HG03442 (cell line): ENCODE results near the gene AACS.
"Not testable (repeated sequence)": the region's sequence is repeated elsewhere in the genome, so short reads cannot be mapped to it uniquely, and the experiment has no call there.

Experiments used
- ATAC-seq: cut with Tn5 transposase; IDR thresholded peaks from one replicate; pipeline ENCODE4 v1.9.1; 2021; ENCODE audit warnings: mild to moderate bottlenecking, moderate library complexity; ENCODE audit not compliant: unreplicated experiment

AACS gene

DNA sequence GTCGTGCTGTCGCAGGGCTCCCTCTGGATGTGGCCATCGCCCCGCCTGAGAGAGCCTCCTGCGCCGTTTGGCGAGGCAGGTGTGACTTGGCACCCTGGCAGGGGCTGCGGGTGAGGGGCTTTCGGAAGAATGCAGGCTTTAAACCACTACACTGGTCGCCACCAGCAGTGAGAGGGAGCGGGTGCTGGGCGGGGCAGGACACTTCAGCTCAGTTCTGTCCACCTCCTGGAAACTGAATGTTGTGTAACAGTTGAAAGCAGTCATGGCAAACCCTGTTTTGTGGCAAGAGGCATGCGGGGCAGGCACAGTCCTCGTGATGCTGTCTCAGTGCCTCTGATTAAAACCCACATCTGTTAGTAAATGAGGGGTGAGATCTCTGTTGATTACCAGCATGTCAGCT lies 55.9 kb downstream of the AACS start:
- ATAC-seq: no peak

DNA sequence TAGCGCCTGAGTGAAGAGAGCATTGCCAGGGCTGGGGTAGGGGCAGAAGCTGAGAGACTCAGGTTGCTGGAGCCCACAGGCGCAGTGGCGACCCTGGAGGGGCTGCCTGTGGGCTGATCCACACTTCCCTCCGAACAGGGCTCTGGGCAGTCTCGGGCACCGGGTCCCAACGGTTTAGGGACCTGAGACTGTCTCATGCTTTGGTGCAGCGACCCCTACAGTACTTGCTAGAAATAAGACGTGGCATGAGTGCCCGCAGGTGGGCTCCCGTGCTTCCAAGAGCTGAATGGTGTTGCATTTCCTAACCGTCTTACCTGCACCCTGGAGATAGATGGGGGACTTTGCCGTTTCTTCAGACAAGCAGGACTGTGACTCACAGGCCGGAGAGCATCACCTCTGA lies 57.4 kb downstream of the AACS start:
- no peak for ATAC-seq

DNA sequence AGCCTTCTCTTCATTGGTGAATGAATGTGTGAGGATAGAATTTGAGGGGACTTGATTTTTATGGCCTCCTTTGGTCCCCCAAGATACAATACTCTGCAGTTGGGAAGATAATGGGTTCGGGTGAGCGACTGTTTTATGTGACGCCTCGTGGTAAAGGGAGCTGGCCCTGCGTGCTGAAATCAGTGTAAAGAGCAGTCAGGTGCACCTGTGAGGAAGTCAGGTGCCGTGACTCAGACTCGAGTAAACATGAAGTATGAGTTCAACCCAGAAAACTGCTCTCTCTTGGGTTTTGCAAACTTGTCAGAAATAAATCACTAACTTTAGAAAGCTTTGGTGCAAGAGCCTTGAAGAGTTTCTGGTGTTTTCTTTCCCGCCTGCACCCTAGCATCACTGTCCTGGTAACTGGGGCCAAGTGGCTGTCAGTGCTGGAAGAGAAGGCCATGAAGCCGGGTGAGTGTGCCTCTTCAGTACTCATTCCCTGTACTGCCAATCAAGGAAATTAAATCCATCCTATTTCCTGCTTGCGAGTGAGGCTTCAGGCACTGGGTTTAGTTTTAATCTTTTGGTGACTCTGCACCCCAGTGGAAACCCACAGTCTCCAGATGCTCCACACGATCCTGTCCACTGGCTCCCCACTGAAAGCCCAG lies 59.2 kb downstream of the AACS start:
- ATAC-seq: no peak

DNA sequence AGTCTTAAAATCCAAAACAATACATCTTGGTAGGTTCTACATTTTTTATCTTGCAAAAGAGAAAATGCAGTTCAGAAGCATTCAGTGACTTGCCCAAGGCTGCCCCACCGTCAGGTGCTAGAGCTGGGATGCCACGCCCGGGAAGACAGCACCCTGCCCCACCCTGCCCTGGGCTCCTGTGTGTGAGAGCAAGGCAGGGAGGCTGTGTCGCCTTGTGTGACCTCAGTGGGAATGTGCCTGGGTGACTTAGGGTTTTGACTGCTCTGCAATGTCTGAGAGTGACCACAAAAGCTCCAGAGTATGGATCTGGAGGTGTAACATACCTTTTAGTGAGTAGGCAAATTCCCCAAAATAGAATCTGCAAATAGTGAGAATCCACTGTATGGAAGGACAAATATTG lies 60.0 kb downstream of the AACS start:
- no peak for ATAC-seq

DNA sequence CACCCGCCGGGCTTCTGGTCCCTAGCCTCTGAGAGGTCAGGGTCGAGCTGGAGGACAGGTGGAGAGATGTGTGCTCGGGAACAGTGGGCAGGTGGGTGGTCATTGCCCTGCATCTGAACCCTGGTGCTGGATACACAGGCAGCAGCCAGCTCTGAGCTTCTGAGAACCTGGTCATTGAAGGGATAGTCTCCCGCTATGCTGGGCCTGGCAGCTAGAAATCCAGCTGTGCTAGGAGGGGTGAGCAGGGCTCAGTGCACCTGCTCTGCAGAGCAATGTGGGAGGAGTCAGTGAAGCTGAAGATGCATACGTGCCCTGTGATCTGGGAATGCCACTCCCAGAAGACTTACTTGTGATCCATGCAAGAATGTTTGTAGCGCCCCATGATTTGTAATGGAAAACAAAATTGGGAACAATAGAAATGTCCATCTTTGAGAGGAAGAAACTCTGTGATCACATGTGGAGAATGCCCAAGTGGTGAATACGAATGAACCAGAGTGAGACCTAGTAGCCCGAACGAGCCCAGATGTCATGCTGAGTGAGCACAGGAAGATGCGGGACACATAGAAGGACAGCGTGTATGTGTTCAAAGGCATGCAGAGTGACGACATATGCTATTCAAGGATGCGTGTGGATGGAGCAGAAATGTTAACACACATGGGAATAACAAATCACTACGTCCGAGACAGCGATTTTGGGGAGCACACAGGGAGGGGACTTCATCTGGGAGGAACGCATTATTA lies 63.4 kb downstream of the AACS start:
- no peak for ATAC-seq

DNA sequence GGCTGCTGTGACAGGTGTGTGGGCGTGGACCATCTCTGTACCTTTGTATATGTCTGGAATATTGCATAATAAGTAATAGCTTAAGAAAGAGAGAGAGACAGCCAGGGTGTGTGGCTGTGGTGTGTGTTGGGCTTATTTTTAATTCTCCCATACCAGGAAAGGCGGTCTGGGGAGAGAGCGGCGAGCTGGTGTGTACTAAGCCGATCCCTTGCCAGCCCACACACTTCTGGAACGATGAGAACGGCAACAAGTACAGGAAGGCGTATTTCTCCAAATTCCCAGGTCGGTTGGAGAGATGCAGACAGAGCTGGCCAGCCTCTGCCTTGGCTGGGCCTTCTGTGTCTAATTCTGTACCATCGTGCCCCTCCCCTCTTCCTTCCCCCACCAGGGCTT lies 63.9 kb downstream of the AACS start:
- no peak for ATAC-seq

DNA sequence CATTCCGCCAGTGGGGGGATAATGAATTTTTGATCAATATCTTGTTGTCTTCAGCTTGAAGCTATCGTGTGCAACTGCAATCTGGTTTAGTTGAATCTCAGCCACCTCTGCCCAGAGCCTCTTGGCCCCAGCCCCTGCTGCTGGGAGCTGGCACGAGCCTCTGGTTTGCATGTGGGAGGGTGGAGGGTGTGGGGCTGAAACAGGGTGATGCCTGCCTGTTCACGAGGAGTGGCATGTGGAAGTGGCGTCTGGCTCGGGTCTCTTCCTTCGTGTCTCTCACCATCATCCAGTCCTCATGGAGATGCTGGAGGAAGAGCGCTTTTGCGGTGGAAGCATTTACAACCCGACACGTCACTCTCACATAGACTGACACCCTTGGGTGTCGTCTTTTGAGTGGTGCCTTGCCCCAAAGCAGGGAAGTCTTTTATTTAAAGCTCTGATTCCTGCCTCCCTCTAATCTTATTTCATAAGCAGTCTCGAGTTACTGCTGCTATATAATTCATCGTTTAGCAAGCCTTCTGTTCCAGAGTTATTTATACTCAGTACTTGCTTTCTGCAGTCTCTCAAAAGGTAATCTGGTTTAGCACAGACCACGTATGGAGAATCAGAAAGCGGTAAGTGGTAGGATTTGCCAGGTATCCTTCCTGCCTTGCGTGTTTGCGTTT lies 64.5 kb downstream of the AACS start:
- no peak for ATAC-seq

DNA sequence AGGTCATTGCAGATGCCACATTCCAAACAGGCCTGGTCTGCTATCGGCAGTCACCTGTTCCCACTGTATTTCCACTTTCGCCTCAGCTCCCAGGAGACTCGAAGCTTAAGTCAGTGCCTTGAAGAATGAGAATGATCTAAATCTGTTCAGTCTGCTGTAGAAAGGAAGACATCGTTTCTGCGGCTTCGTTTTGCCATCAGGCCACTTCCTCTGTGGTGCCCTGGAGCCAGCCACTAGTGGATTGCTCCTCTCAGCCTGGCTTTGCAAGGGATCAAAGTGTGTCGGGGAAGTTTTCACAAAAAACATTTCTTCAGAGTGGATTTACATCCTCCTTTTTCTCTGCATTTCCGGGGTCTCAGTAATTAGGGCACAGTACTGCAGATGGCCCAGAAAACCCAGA lies 66.7 kb downstream of the AACS start:
- no peak for ATAC-seq

DNA sequence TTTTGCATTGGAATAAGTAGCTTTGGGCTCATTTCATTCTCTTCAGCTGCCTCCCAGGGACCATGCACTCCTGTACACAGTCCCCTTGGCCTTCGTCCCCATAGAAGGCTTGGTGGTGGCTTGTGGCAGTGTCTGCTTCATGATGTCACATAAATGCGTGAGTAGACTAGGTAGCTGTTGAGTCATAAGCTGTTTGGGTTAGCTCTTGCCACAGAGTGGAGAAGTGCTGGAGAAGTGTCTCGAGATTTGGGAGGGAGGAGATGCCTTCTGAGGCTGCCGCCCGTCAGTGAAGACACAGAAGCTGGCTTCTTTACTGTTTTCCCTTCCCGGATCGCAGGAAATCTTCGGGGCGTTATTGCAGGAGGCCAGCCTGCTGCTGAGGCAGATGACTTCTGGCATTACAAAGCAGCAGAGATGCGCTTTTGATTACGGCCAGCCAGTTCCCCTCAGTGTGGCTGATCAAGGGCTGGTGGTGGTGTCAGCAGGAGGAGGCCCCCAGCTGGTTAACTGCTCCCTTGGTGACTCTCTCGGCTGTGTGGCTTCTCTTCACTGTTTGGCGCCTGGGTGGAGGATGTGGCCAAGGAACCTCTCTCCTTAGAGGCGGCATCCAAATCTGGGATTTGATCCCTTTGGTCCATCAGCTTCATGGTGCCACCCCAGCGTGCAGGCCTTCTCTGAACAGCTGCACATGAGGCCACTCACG lies 67.6 kb downstream of the AACS start:
- ATAC-seq: no peak

DNA sequence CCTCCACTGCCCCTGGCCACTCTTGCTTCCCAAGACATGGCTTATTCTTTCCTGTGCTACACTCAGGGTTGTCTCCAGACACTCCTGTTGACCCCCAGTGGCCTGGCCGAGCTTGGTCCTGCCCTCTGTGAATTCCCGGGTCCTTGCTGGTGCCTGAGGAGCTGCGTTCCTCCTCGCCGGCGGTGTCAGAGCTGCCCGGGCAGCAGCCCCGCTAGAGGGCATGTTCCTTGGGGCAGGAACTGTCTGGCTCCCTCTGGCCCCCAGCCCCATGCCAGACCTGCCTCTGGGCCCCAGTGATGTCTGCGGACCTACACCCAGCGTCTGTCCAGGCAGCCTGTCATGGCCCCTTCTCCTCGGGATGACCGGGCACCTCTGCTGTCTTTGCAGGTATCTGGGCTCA lies 68.4 kb downstream of the AACS start:
- ATAC-seq: no peak

DNA sequence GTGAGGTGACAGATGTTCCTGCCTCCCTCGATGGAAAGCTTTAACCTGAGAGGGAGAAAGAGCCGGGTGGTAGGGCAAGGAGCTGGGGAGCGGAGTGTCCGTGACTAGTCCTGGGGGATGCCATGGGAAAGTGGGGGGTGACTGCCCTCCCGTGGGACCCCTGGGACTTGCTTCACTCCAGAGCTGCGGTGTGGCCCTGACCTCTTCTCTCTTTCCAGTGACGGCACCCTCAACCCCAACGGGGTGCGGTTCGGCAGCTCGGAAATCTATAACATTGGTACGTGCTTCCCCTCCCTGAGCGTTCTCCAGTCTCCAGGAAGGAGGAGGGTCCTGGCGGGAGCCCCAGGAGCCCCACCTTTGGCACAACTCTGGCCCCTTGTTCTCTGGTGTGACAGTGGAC lies 69.3 kb downstream of the AACS start:
- ATAC-seq: no peak

DNA sequence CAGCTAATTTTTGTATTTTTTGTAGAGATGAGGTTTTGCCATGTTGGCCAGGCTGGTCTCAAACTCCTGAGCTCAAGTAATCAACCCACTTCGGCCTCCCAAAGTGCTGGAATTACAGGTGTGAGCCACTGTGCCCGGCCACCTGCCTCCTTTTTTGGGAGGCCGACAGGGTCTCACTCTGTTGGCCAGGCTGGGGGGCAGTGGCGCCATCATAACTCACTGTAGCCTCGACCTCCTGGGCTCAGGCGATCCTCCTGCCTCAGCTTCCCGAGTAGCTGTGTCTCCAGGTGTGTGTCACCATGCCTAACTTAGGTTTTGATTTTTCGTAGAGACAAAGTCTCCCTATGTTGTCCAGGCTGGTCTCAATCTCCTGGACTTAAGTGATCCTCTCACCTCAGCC lies 70.7 kb downstream of the AACS start:
- ATAC-seq: no peak

DNA sequence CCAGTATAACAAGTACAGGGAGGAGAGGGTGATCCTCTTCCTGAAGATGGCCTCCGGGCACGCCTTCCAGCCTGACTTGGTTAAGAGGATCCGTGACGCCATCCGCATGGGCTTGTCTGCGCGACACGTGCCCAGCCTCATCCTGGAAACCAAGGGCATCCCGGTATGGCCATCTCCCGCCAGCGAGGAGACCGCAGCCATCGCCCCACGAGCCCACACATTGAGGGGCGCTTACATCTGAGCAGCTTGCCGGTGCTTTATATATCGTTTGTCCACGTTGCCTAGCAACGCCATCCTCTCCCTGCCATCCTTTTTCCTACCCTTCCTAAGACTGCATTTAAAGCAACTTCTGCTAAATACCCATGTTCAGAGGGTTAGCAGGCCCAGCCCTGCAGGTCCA lies 71.5 kb downstream of the AACS start:
- ATAC-seq: no peak

DNA sequence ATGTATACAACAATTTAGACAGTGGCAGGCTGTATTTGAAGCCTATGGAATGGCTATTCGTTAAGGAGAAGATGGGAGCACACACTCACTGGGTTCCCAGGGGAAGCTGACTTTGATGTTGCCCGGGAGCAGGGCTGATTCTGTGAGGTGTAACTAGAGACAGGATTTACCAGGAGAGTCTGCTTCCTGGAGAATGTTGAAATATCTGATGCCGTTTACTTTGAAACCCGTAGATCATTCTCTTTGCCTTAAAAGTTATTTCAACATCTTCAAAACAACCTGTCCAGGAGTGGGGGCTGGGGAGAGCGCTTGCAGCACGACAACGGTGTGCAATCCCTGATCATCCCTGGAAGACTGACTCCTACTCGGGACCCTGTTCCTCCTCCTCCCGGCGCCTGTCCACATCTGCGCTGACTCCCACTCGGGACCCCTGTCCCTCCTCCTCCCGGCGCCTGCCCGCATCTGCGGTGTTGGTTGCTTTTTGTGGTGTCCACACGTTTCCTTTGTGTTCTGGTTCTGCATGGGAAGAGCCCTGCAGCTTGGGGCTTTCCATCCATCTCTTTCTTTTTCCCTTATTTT lies 72.6 kb downstream of the AACS start:
- no peak for ATAC-seq

DNA sequence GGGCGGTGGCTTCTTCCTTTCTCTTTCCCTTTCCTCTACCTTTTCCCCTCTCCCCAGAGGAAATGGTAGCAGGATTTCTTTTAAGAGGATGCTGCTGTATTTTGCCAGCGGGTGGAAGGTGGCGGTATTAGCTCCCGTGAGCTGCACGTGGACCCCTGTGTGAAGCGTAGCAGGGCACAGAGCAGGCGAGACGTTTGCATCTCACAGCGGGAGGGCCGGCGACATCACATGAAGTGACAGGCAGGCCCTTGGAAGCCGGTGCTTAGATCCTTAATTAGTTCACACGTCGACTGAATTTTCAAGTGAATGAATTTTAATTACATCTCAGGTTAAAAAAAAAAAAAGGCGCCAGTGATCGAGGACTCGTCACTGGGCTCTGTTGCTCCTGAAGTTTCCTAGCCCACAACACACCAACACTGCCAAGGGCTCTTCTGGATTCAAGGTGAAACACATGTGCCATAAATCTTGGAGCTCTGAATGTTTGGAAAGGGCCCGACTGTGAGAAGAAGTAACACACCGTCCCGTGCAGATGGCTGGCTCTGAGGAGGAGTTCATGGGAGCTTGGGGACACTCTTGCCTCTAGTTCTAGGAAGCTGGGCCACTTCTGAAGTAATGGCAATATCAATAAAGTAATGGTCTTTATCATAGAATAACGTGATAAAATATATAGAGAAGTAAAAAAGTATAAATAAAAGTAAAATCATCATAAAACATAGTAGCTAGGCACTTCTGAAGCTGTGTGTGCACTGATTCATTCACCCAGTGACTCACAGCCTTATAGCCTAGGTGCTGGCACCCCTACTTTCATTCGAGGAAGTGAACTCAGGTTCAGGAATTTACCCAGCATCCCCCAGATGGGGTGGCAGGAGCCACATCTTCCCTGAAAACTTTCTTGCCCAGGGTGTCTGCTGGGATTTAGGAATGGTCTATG lies 75.3 kb downstream of the AACS start:
- ATAC-seq: no peak

DNA sequence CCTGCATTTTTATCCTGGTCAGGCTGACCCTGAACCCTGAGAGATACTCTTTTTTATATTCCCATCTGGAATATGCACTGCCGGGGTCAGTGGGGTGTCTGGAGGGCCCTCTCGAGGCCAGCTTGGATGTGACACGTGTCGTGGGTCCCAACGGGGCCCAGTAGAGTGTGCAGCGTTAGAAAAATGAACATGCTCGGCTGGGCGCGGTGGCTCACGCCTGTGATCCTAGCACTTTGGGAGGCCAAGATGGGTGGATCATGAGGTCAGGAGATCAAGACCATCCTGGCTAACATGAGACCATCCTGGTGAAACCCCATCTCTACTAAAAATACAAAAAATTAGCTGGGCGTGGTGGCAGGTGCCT lies 76.0 kb downstream of the AACS start:
- ATAC-seq: not testable (repeated sequence)

DNA sequence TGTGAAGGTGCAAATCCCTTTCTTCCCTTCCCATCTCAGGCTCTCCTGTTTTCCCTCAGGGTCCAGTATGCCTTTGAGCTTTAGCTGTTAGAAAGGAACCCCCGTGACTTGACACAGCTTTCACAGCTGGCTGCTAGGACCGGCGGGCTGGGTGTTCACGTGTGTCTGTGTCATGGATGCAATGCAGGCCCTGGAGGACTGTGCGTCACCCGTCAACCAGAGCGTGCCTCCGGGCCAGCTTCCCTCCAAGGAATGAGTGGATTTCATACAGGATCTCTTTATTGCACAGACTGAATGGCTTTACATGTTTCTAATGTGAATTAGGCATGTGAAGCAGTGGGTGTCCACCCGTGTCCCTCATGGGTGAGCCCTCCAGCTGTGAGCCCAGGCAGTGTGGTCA lies 77.4 kb downstream of the AACS start:
- ATAC-seq: no peak

DNA sequence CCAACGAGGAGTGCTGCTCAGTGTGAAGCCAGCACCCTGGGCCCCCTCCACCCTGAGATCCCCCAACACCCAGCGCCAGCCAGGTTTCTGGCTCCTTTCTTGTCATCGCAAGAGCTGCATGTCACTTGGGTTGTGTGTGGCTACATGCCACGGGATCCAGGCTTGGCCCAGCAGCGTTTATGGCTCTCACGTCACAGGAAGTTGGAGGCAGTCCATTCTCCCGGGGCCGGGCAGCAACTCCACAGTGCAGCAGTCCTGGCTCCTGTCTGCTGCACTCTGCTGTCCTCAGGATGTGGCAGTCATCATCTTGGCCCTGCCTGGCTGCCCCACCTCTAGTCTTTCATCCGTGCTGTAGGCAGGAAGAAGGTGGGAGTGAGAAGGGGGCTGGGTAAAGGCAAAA lies 78.3 kb downstream of the AACS start:
- ATAC-seq: no peak

DNA sequence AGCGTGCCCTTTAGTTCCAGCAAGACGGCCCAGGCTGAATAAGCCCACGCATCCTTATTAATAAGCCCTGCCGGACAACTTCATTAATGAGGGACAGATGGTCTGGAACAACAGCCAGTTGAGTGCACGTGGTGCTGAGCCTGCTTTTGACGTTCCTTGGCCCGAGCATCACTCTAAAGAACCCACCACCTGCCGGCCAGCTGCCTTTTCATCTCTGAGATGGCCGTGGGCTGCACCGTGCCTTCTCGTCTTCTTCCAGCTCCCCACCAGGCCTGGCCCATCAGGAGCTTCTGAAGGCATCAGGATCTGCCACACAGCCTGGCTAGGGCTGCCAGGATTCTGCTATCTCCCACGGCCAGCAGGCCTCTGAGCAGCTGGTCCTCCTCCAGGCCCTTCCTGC lies 80.0 kb downstream of the AACS start:
- no peak for ATAC-seq

DNA sequence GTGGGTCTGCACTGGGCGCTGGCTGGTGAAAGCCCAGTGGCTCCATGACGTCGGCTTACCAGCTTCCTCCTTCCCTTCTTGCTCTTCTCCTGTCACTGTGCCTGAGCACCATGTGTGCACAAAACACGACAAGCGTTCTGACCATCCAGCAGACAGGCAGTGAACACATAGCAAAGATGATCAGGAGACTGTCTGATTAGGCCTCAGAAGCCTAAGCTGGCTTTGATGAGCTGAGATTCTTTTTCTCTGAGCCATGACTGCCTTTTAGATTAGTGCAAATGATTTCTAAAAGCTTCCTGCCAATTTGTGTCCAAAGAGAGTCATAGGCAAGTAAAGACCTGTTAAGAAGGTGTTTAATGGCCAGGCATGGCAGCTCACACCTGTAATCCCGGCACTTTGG lies 83.1 kb downstream of the AACS start:
- no peak for ATAC-seq
